ENCODE results near the gene DUSP8.

The DUSP8 gene

GRCh38 chr11:1536065-1536843, 35.8 kb downstream of the DUSP8 start:
- 96% methylated on average over 15 of the region's 16 CpGs for WGBS
- H3K27ac ChIP-seq (ENCODE audit: low read depth, low read length), result no peak overlapping the region
- no peaks in the 10 kb centered on the region for H3K36me3 ChIP-seq (ENCODE audit: insufficient read depth, low read length)
- H3K27me3 ChIP-seq (ENCODE audit: insufficient read depth, low read length), result peaks cover 26% of the 10 kb centered on the region
- H3K9me3 ChIP-seq (ENCODE audit: insufficient read depth, low read depth, low read length), result no peaks in the 10 kb centered on the region
- no peak overlapping the region for H3K4me3 ChIP-seq (ENCODE audit: low read length)
- no peaks in the 10 kb centered on the region for H3K4me1 ChIP-seq (ENCODE audit: insufficient read depth, low read length)
- H3K9ac ChIP-seq (ENCODE audit: low read depth, low read length), result no peak overlapping the region

GRCh38 chr11:1534682-1535081, 37.4 kb downstream of the DUSP8 start:
- Histone ChIP-seq H3K36me3 (ENCODE audit: insufficient read depth, low read length) (no peaks in the 10 kb centered on the region), H3K27ac (ENCODE audit: low read depth, low read length) (no peak overlapping the region), H3K4me1 (ENCODE audit: insufficient read depth, low read length) (no peaks in the 10 kb centered on the region), H3K4me3 (ENCODE audit: low read length) (no peak overlapping the region), H3K9me3 (ENCODE audit: insufficient read depth, low read depth, low read length) (no peaks in the 10 kb centered on the region), H3K27me3 (ENCODE audit: insufficient read depth, low read length) (peaks cover 17% of the 10 kb centered on the region), H3K9ac (ENCODE audit: low read depth, low read length) (no peak overlapping the region)
- 91% methylated on average over 14 of the region's 14 CpGs for WGBS

GRCh38 chr11:1534171-1534570, 37.9 kb downstream of the DUSP8 start:
- Histone ChIP-seq H3K27me3 (ENCODE audit: insufficient read depth, low read length) (peaks cover 12% of the 10 kb centered on the region), H3K36me3 (ENCODE audit: insufficient read depth, low read length) (no peaks in the 10 kb centered on the region), H3K9ac (ENCODE audit: low read depth, low read length) (no peak overlapping the region), H3K4me3 (ENCODE audit: low read length) (no peak overlapping the region), H3K4me1 (ENCODE audit: insufficient read depth, low read length) (no peaks in the 10 kb centered on the region), H3K9me3 (ENCODE audit: insufficient read depth, low read depth, low read length) (no peaks in the 10 kb centered on the region), H3K27ac (ENCODE audit: low read depth, low read length) (no peak overlapping the region)
- 94% methylated on average over 7 of the region's 7 CpGs for WGBS

GRCh38 chr11:1533342-1533725, 38.7 kb downstream of the DUSP8 start:
- Histone ChIP-seq H3K27ac (ENCODE audit: low read depth, low read length) (no peak overlapping the region), H3K27me3 (ENCODE audit: insufficient read depth, low read length) (peaks cover 7% of the 10 kb centered on the region), H3K36me3 (ENCODE audit: insufficient read depth, low read length) (no peaks in the 10 kb centered on the region), H3K9me3 (ENCODE audit: insufficient read depth, low read depth, low read length) (no peaks in the 10 kb centered on the region), H3K9ac (ENCODE audit: low read depth, low read length) (0 out of 2 replicates have a peak overlapping the region, but pooled peaks have one; percentile 14), H3K4me3 (ENCODE audit: low read length) (no peak overlapping the region), H3K4me1 (ENCODE audit: insufficient read depth, low read length) (no peaks in the 10 kb centered on the region)
- 87% methylated on average over 10 of the region's 10 CpGs for WGBS

GRCh38 chr11:1532606-1533341, 39.3 kb downstream of the DUSP8 start:
- Histone ChIP-seq H3K4me1 (ENCODE audit: insufficient read depth, low read length) (no peaks in the 10 kb centered on the region), H3K9me3 (ENCODE audit: insufficient read depth, low read depth, low read length) (no peaks in the 10 kb centered on the region), H3K27ac (ENCODE audit: low read depth, low read length) (no peak overlapping the region), H3K27me3 (ENCODE audit: insufficient read depth, low read length) (peaks cover 1% of the 10 kb centered on the region), H3K36me3 (ENCODE audit: insufficient read depth, low read length) (no peaks in the 10 kb centered on the region), H3K9ac (ENCODE audit: low read depth, low read length) (0 out of 2 replicates have a peak overlapping the region, but pooled peaks have one; percentile 14), H3K4me3 (ENCODE audit: low read length) (no peak overlapping the region)
- WGBS, result 91% methylated on average over 20 of the region's 20 CpGs

GRCh38 chr11:1532014-1532586, 40.0 kb downstream of the DUSP8 start:
- 96% methylated on average over 17 of the region's 17 CpGs for WGBS
- no peak overlapping the region for H3K4me3 ChIP-seq (ENCODE audit: low read length)
- H3K27ac ChIP-seq (ENCODE audit: low read depth, low read length), result no peak overlapping the region

GRCh38 chr11:1531449-1532013, 40.5 kb downstream of the DUSP8 start:
- no peaks in the 10 kb centered on the region for H3K9me3 ChIP-seq (ENCODE audit: insufficient read depth, low read depth, low read length)
- H3K36me3 ChIP-seq (ENCODE audit: insufficient read depth, low read length), result no peaks in the 10 kb centered on the region
- no peaks in the 10 kb centered on the region for H3K4me1 ChIP-seq (ENCODE audit: insufficient read depth, low read length)
- 92% methylated on average over 12 of the region's 12 CpGs for WGBS
- no peak overlapping the region for H3K27ac ChIP-seq (ENCODE audit: low read depth, low read length)
- no peak overlapping the region for H3K4me3 ChIP-seq (ENCODE audit: low read length)
- H3K9ac ChIP-seq (ENCODE audit: low read depth, low read length), result no peak overlapping the region
- no peaks in the 10 kb centered on the region for H3K27me3 ChIP-seq (ENCODE audit: insufficient read depth, low read length)

More at GRCh38 chr11:1532014-1532586, 40.0 kb downstream of the DUSP8 start:
- Histone ChIP-seq H3K4me1 (ENCODE audit: insufficient read depth, low read length) (no peaks in the 10 kb centered on the region), H3K9me3 (ENCODE audit: insufficient read depth, low read depth, low read length) (no peaks in the 10 kb centered on the region), H3K36me3 (ENCODE audit: insufficient read depth, low read length) (no peaks in the 10 kb centered on the region), H3K9ac (ENCODE audit: low read depth, low read length) (no peak overlapping the region), H3K27me3 (ENCODE audit: insufficient read depth, low read length) (no peaks in the 10 kb centered on the region)

GRCh38 chr11:1530686-1531448, 41.2 kb downstream of the DUSP8 start:
- no peaks in the 10 kb centered on the region for H3K9me3 ChIP-seq (ENCODE audit: insufficient read depth, low read depth, low read length)
- H3K9ac ChIP-seq (ENCODE audit: low read depth, low read length), result no peak overlapping the region
- no peaks in the 10 kb centered on the region for H3K4me1 ChIP-seq (ENCODE audit: insufficient read depth, low read length)
- H3K36me3 ChIP-seq (ENCODE audit: insufficient read depth, low read length), result no peaks in the 10 kb centered on the region
- no peaks in the 10 kb centered on the region for H3K27me3 ChIP-seq (ENCODE audit: insufficient read depth, low read length)
- no peak overlapping the region for H3K4me3 ChIP-seq (ENCODE audit: low read length)
- WGBS, result 95% methylated on average over 19 of the region's 19 CpGs
- H3K27ac ChIP-seq (ENCODE audit: low read depth, low read length), result no peak overlapping the region

GRCh38 chr11:1529774-1530173, 42.3 kb downstream of the DUSP8 start:
- H3K27me3 ChIP-seq (ENCODE audit: insufficient read depth, low read length), result no peaks in the 10 kb centered on the region
- no peaks in the 10 kb centered on the region for H3K4me1 ChIP-seq (ENCODE audit: insufficient read depth, low read length)
- H3K4me3 ChIP-seq (ENCODE audit: low read length), result no peak overlapping the region
- no peak overlapping the region for H3K27ac ChIP-seq (ENCODE audit: low read depth, low read length)
- no peaks in the 10 kb centered on the region for H3K9me3 ChIP-seq (ENCODE audit: insufficient read depth, low read depth, low read length)
- no peaks in the 10 kb centered on the region for H3K36me3 ChIP-seq (ENCODE audit: insufficient read depth, low read length)
- H3K9ac ChIP-seq (ENCODE audit: low read depth, low read length), result no peak overlapping the region
- WGBS, result 74% methylated on average over 5 of the region's 5 CpGs

GRCh38 chr11:1529286-1529685, 42.8 kb downstream of the DUSP8 start:
- Histone ChIP-seq H3K4me1 (ENCODE audit: insufficient read depth, low read length) (no peaks in the 10 kb centered on the region), H3K27me3 (ENCODE audit: insufficient read depth, low read length) (no peaks in the 10 kb centered on the region), H3K4me3 (ENCODE audit: low read length) (no peak overlapping the region), H3K36me3 (ENCODE audit: insufficient read depth, low read length) (no peaks in the 10 kb centered on the region), H3K9ac (ENCODE audit: low read depth, low read length) (no peak overlapping the region), H3K9me3 (ENCODE audit: insufficient read depth, low read depth, low read length) (no peaks in the 10 kb centered on the region), H3K27ac (ENCODE audit: low read depth, low read length) (no peak overlapping the region)
- WGBS, result 93% methylated on average over 17 of the region's 17 CpGs

Measured in HUES64 (cell line).